ENCODE data around the gene GRIA1. TPM values are rescaled to one million over a fixed set of nuclear protein-coding genes. Genes with fewer than 3 reads are reported as not detected.

GRIA1 gene
- total and polyA plus RNA-seq, 2 of the 4 experiments (the other 2 are of a cell fraction): 0.48 to 1.3 TPM

- no peaks in the 10 kb centered on the region for H3K4me1 ChIP-seq (ENCODE audit: control insufficient read depth, insufficient read depth, low read length)
- H2BK5ac ChIP-seq (ENCODE audit: low read depth, low read length, poor library complexity, severe bottlenecking): no peak overlapping the region
- ChIA-PET CTCF (no interaction called here), POLR2A (ENCODE audit: unreplicated experiment) (no interaction called here)
- H2BK15ac ChIP-seq (ENCODE audit: low read depth, low read length): no peak overlapping the region
- intact Hi-C loops (cut with micrococcal nuclease): loop anchor here (10.0 kb wide), 1 partner anchor 1218 kb away; no protein-coding TSS in a partner anchor
- DNase-seq: no peak
- H3K56ac ChIP-seq (ENCODE audit: extremely low read depth, insufficient read depth, low read length): no peak overlapping the region
- in situ Hi-C loops (cut with MboI; ENCODE audit: low sequenced_read_pairs): no loop called here
- H3K79me1 ChIP-seq (ENCODE audit: low read depth in 1 of 2, low read length in 2 of 2): no peaks in the 10 kb centered on the region
- H3K27me3 ChIP-seq (ENCODE audit: control insufficient read depth, insufficient read depth, low read length): no peaks in the 10 kb centered on the region
- H2AK9ac ChIP-seq (replicated peaks; ENCODE audit: low read depth, low read length, poor library complexity): no peak overlapping the region
- H2BK120ac ChIP-seq (ENCODE audit: low read depth, low read length): no peak overlapping the region
- no peak overlapping the region for H3K4me2 ChIP-seq (ENCODE audit: low read depth, low read length)
- H3K4ac ChIP-seq (ENCODE audit: low read depth, low read length): no peak overlapping the region
- H2AK5ac ChIP-seq (ENCODE audit: low read depth, low read length): no peak overlapping the region
- no peaks in the 10 kb centered on the region for H3K36me3 ChIP-seq (ENCODE audit: control insufficient read depth, insufficient read depth, low read length)
- no peaks in the 10 kb centered on the region for H3K9me3 ChIP-seq (ENCODE audit: control insufficient read depth, insufficient read depth, low read length)
- H3K23ac ChIP-seq (ENCODE audit: low read depth, low read length): no peak overlapping the region
- no peak overlapping the region for H3K27ac ChIP-seq (ENCODE audit: insufficient read depth, low read length)
- dilution Hi-C loops (cut with HindIII; ENCODE audit: low sequenced_read_pairs, unreplicated experiment): no loop called here
- H3K9ac ChIP-seq (ENCODE audit: low read depth, low read length): no peak overlapping the region
- no peak overlapping the region for H4K5ac ChIP-seq (ENCODE audit: low read depth, low read length)
- no TSS peak for BruUV-seq (replicated peaks)
- H4K91ac ChIP-seq (ENCODE audit: insufficient read depth, low read depth, low read length): no peak overlapping the region
- TF ChIP-seq, protein P1, sequence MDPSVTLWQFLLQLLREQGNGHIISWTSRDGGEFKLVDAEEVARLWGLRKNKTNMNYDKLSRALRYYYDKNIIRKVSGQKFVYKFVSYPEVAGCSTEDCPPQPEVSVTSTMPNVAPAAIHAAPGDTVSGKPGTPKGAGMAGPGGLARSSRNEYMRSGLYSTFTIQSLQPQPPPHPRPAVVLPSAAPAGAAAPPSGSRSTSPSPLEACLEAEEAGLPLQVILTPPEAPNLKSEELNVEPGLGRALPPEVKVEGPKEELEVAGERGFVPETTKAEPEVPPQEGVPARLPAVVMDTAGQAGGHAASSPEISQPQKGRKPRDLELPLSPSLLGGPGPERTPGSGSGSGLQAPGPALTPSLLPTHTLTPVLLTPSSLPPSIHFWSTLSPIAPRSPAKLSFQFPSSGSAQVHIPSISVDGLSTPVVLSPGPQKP (IDR thresholded peaks at IDR 0.05; ENCODE audit: borderline replicate concordance, low read depth, low read length): no peak
- no peak for TF ChIP-seq FOS (IDR thresholded peaks at IDR 0.05; ENCODE audit: low read depth, low read length)
- TF ChIP-seq POLR2A (IDR thresholded peaks at IDR 0.05; ENCODE audit: low read depth, low read length): no peak
- no peak for TF ChIP-seq SMC3 (IDR thresholded peaks at IDR 0.05; ENCODE audit: low read depth, low read length)
- no peak for TF ChIP-seq MXI1 (IDR thresholded peaks at IDR 0.05; ENCODE audit: borderline replicate concordance, low read depth, low read length)
- no peak for TF ChIP-seq MAZ (IDR thresholded peaks at IDR 0.05; ENCODE audit: borderline replicate concordance, low read depth, low read length)
- no peak for TF ChIP-seq CEBPB (IDR thresholded peaks at IDR 0.05; ENCODE audit: low read depth, low read length)
- no peak overlapping the region for H3K4me3 ChIP-seq (ENCODE audit: insufficient read depth, low read depth, low read length)
- no peaks in the 10 kb centered on the region for H4K20me1 ChIP-seq (ENCODE audit: insufficient read depth, low read length)
- H2AFZ ChIP-seq (replicated peaks; ENCODE audit: low read length, poor library complexity): no peak overlapping the region
- ATAC-seq (ENCODE audit: low read depth): no peak
- H3K14ac ChIP-seq (replicated peaks; ENCODE audit: low read depth, low read length): no peak overlapping the region
- no peaks in the 10 kb centered on the region for H3K9me1 ChIP-seq (ENCODE audit: insufficient read depth, low read length)
- H2BK20ac ChIP-seq (ENCODE audit: low read depth, low read length): no peak overlapping the region
- H4K8ac ChIP-seq (ENCODE audit: low read depth in 2 of 2, low read length in 2 of 2): no peak overlapping the region
- no peak overlapping the region for H3K18ac ChIP-seq (ENCODE audit: low read depth, low read length)
Measured at GRCh38 chr5:153752890-153753289, 262.4 kb downstream of the GRIA1 start.
